Measurements from ENCODE around the gene TPSD1.
A peak's percentile ranks its signal among the peaks of the same experiment; 100 is the strongest.

DNA sequence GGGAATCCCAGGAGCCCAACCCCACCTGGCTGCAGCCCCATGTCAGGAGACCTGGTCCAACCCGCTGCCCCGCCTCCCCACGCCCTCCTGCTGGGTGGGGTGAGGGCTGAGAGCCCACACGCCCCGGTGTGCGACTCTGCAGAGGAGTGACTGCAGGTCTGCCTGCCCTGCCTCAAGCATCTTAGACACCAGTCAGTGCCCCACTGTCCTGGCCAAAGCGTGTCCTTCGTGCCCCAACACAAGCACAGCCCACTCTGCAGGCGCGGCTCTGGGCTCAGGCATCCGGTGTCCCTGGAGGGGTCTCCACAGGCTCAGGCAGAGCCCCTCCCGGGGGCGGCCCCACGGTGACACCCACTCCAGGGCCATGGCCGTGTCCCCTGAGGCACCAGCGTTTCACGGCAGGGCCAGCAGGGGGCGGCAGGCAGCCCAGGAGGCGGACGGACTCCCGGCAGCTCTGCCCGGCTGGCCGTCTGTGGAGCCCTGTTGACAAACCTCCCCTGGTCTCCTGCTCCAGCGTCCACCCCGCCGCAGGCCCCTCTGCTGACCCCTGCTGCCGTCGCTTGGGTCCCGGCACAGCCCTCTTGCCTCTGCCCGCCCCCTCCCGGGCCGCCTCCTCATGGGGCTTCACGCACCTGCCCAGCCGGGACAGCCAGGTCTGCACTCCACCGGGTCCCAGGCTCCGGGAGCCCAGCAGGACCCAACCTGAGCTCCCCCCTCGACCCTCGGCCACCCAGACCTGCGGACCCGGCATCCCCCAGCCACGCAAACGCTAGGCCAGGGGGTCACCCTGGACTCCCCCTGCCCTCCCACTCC is 45.0 kb downstream of the TPSD1 start:
- TF ChIP-seq, protein P1, sequence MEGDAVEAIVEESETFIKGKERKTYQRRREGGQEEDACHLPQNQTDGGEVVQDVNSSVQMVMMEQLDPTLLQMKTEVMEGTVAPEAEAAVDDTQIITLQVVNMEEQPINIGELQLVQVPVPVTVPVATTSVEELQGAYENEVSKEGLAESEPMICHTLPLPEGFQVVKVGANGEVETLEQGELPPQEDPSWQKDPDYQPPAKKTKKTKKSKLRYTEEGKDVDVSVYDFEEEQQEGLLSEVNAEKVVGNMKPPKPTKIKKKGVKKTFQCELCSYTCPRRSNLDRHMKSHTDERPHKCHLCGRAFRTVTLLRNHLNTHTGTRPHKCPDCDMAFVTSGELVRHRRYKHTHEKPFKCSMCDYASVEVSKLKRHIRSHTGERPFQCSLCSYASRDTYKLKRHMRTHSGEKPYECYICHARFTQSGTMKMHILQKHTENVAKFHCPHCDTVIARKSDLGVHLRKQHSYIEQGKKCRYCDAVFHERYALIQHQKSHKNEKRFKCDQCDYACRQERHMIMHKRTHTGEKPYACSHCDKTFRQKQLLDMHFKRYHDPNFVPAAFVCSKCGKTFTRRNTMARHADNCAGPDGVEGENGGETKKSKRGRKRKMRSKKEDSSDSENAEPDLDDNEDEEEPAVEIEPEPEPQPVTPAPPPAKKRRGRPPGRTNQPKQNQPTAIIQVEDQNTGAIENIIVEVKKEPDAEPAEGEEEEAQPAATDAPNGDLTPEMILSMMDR (IDR thresholded peaks at IDR 0.05), result peak; percentile 97
- no peak for TF ChIP-seq ZFX (IDR thresholded peaks at IDR 0.05; ENCODE audit: borderline replicate concordance)

Measured in 22Rv1 (cell line).